ENCODE data around the gene P2RY6.

- TF ChIP-seq CTCF (IDR thresholded peaks at IDR 0.05): no peak
- TF ChIP-seq POLR2A (IDR thresholded peaks at IDR 0.05): no peak
Measured at GRCh38 chr11:73223998-73224730, 48.0 kb upstream of the P2RY6 start.

Measured in lower leg skin (tissue), 3 donors.